ENCODE measurements around the gene DENND1C. TPM values are rescaled to one million over a fixed set of nuclear protein-coding genes. Genes with fewer than 3 reads are reported as not detected.
"Not testable (repeated sequence)": the region's sequence is repeated elsewhere in the genome, so short reads cannot be mapped to it uniquely, and the experiment has no call there.

Gene DENND1C
- total and polyA plus RNA-seq, 7 donors: 0.17 to 0.93 (median 0.27) TPM

DNA sequence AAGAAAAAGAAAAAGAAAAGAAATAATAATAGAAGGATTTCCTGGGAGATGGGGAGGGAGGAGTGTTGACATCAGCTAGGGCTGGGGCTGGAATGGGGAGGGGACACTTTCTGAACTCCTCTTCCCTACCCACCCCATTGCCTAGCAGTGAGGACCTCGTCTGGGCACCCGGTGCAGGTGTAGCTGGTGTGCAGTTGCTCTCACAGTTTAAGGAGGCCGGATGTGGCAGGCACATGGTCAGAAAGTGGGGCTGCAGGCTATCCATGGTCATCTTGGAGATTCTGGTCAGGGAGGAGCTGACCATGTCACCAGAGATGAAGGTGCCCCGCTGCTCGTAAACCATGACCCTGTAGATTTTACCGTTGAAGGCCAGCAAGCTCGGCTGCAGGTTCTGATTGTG is 29.0 kb upstream of the DENND1C start:
- ATAC-seq (no peak), DNase-seq (no peak)
- TF ChIP-seq CTCF (IDR thresholded peaks at IDR 0.05): no peak
- WGBS, 3 donors: 79 to 89% (median 84%) methylated on average over 7 of the region's 7 CpGs
- no peaks in the 10 kb centered on the region for H3K36me3 ChIP-seq (ENCODE audit: insufficient read depth in 1 of 2, low read depth in 1 of 2)
- H3K27ac ChIP-seq: no peak overlapping the region
- peaks cover 0 to 3% (median 0%) of the 10 kb centered on the region in 3 donors for H3K27me3 ChIP-seq (ENCODE audit: insufficient read depth in 3 of 3, low read length in 2 of 3)
- no peaks in the 10 kb centered on the region for H3K9me3 ChIP-seq
- H3K4me1 ChIP-seq: no peaks in the 10 kb centered on the region
- H3K4me3 ChIP-seq: no peak overlapping the region
- intact Hi-C loops (cut with DNase I): no loop called here

DNA sequence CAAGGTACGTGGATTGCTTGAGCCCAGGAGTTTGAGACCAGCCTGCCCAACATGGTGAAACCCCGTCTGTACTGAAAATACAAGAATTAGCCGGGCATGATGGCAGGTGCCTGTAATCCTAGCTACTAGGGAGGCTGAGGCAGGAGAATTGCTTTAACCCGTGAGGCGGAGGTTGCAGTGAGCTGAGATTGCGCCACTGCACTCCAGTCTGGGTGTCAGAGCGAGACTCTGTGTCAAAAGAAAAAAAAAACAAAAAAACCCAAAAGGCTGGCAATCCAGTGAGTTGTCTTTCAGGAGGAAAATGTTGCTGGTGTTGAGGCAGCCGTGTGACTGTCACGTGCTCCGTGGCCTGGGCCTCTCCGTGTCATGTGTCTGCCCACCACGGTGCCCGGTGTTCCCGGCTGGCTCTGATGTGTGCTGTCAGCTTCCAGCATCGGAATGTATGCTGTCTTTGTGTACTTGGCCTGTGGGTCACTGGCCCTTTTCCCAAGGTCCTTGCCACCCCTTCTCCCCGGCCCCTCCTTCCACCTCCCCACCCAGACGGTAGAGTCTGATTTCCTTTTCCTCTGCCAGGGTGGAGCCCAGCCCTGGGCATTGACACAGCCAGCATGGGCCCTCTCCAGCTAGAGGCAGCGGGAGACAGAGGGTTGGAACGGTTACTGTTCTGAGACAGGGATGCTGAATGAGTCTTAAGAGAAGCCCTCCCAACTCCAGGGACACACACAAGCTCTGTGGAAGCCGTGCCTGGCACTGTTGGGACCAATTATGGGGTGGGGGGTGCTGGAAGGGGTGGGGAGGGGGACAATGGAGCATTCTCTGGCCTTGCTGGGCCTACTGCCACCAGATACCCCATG is 27.8 kb upstream of the DENND1C start:
- no peaks in the 10 kb centered on the region for H3K9me3 ChIP-seq
- intact Hi-C loops (cut with DNase I): no loop called here
- no peak overlapping the region for H3K4me3 ChIP-seq
- peak overlapping the region; percentile 50 for H3K27ac ChIP-seq
- ATAC-seq: peak in 3 of 4 donors; percentile 84 to 91 (median 86)
- peaks cover 0 to 4% (median 3%) of the 10 kb centered on the region in 3 donors for H3K27me3 ChIP-seq (ENCODE audit: insufficient read depth in 3 of 3, low read length in 2 of 3)
- no peaks in the 10 kb centered on the region for H3K4me1 ChIP-seq
- TF ChIP-seq CTCF (IDR thresholded peaks at IDR 0.05): no peak
- 35 to 49% (median 42%) methylated on average over 20 of the region's 20 CpGs for WGBS, 3 donors
- DNase-seq: peak; percentile 37 to 67
- H3K36me3 ChIP-seq (ENCODE audit: insufficient read depth in 1 of 2, low read depth in 1 of 2): no peaks in the 10 kb centered on the region

DNA sequence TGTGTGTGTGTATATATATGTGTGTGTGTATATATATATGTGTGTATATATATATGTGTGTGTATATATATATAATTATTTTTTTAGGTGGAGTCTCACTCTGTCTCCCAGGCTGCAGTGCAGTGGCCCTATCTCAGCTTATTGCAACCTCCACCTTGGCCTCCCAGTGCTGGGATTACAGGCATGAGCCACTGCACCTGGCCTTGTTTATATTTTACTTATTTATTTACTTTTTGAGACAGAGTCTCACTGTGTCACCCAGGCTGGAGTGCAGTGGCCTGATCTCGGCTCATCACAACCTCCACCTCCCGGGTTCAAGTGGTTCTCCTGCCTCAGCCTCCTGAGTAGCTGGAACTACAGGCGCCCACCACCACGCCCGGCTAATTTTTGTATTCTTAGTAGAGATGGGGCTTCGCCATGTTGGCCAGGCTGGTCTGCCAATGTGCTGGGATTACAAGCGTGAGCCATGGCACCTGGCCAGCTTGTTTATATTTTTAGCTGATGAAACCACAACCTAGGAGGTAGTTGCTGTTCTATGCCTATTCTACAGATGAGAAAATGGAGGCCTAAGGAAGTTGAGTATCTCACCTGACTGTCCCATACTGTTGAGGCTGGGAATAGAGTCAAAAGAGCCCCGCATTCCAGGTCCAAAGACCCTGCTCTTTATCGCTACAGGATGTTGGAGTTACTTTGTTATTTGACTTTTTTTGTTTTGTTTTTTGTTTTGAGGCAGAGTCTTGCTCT is 26.6 kb upstream of the DENND1C start:
- H3K27ac ChIP-seq; H3K36me3 ChIP-seq (ENCODE audit: insufficient read depth in 1 of 2, low read depth in 1 of 2); H3K4me3 ChIP-seq; H3K9me3 ChIP-seq; H3K4me1 ChIP-seq; H3K27me3 ChIP-seq (ENCODE audit: insufficient read depth in 3 of 3, low read length in 2 of 3); DNase-seq; intact Hi-C loops (cut with DNase I): not testable (repeated sequence)
- WGBS, 3 donors: 68 to 73% (median 73%) methylated on average over 9 of the region's 9 CpGs
- ATAC-seq: peak in 1 of 4 donors; percentile 31

DNA sequence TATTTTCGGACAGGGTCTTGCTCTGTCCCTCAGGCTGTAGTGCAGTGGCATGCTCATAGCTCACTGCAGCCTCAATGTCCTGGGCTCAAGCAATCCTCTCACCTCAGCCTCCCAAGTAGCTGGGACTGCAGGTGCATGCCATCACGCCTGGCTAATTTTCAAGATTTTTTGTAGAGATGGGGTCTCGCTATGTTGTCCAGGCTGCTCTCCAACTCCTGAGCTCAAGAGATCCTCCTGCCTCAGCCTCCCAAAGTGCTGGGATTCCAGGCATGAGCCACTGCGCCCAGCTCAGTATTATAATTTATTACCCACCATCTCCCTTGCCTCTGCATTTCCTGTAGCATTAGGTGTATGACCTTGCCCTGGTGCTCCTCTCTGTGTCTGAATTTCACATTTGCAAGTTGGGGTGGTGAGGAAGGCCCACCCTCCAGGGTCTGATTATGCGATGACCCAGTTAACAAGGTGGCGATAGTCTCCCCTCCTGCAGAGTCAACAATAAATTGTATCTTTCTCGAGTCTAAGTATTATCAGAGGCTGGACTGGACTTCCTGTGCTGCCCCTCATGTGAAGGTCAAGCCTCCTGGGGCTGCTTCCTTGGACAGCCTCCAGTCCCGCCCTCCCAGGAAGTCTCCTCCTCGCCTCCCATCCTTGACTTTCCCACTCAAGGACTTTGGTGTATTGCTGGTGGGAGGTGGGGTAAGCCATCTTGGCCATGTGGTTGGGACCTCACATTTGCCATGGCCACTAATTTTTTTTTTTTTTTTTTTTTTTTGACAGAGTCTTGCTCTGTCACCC is 22.0 kb upstream of the DENND1C start:
- DNase-seq: no peak
- H3K4me3 ChIP-seq: no peak overlapping the region
- H3K9me3 ChIP-seq: no peaks in the 10 kb centered on the region
- peaks cover 0 to 33% (median 20%) of the 10 kb centered on the region in 3 donors for H3K27me3 ChIP-seq (ENCODE audit: insufficient read depth in 3 of 3, low read length in 2 of 3)
- H3K4me1 ChIP-seq: no peaks in the 10 kb centered on the region
- TF ChIP-seq CTCF (IDR thresholded peaks at IDR 0.05): no peak
- 66 to 71% (median 69%) methylated on average over 9 of the region's 9 CpGs for WGBS, 3 donors
- no peaks in the 10 kb centered on the region for H3K36me3 ChIP-seq (ENCODE audit: insufficient read depth in 1 of 2, low read depth in 1 of 2)
- no peak for ATAC-seq
- no peak overlapping the region for H3K27ac ChIP-seq
- intact Hi-C loops (cut with DNase I): no loop called here
